ENCODE results near the gene TRAPPC12.
"Not testable (repeated sequence)": the region's sequence is repeated elsewhere in the genome, so short reads cannot be mapped to it uniquely, and the experiment has no call there.

Gene TRAPPC12

GRCh38 chr2:3430740-3431490, 51.4 kb downstream of the TRAPPC12 start:
- no peak for DNase-seq (ENCODE audit: low read depth in 2 of 2, low spot score in 1 of 2)

GRCh38 chr2:3432067-3432466, 52.6 kb downstream of the TRAPPC12 start:
- DNase-seq (ENCODE audit: low read depth in 2 of 2, low spot score in 1 of 2): no peak

- DNase-seq (ENCODE audit: low read depth in 2 of 2, low spot score in 1 of 2): no peak
These were observed 53.3 kb downstream of the TRAPPC12 start for GRCh38 chr2:3432693-3433338.

GRCh38 chr2:3433339-3433699, 53.8 kb downstream of the TRAPPC12 start:
- no peak for DNase-seq (ENCODE audit: low read depth in 2 of 2, low spot score in 1 of 2)

GRCh38 chr2:3433776-3434400, 54.4 kb downstream of the TRAPPC12 start:
- no peak for DNase-seq (ENCODE audit: low read depth in 2 of 2, low spot score in 1 of 2)

GRCh38 chr2:3434654-3435053, 55.2 kb downstream of the TRAPPC12 start:
- no peak for DNase-seq (ENCODE audit: low read depth in 2 of 2, low spot score in 1 of 2)

- DNase-seq (ENCODE audit: low read depth in 2 of 2, low spot score in 1 of 2): no peak
These were observed 56.0 kb downstream of the TRAPPC12 start for GRCh38 chr2:3435445-3435844.

GRCh38 chr2:3440477-3440876, 61.0 kb downstream of the TRAPPC12 start:
- DNase-seq (ENCODE audit: low read depth in 2 of 2, low spot score in 1 of 2): no peak

GRCh38 chr2:3441465-3441864, 62.0 kb downstream of the TRAPPC12 start:
- no peak for DNase-seq (ENCODE audit: low read depth in 2 of 2, low spot score in 1 of 2)

GRCh38 chr2:3442185-3442584, 62.7 kb downstream of the TRAPPC12 start:
- DNase-seq (ENCODE audit: low read depth in 2 of 2, low spot score in 1 of 2): no peak

GRCh38 chr2:3443083-3443482, 63.6 kb downstream of the TRAPPC12 start:
- no peak for DNase-seq (ENCODE audit: low read depth in 2 of 2, low spot score in 1 of 2)

GRCh38 chr2:3443506-3444084, 64.1 kb downstream of the TRAPPC12 start:
- DNase-seq (ENCODE audit: low read depth in 2 of 2, low spot score in 1 of 2): no peak

GRCh38 chr2:3445891-3446290, 66.4 kb downstream of the TRAPPC12 start:
- no peak for DNase-seq (ENCODE audit: low read depth in 2 of 2, low spot score in 1 of 2)

GRCh38 chr2:3446381-3446780, 66.9 kb downstream of the TRAPPC12 start:
- DNase-seq (ENCODE audit: low read depth in 2 of 2, low spot score in 1 of 2): no peak

GRCh38 chr2:3447186-3447585, 67.7 kb downstream of the TRAPPC12 start:
- not testable (repeated sequence) for DNase-seq (ENCODE audit: low read depth in 2 of 2, low spot score in 1 of 2)

GRCh38 chr2:3447789-3448317, 68.4 kb downstream of the TRAPPC12 start:
- no peak for DNase-seq (ENCODE audit: low read depth in 2 of 2, low spot score in 1 of 2)

GRCh38 chr2:3448441-3448911, 69.0 kb downstream of the TRAPPC12 start:
- not testable (repeated sequence) for DNase-seq (ENCODE audit: low read depth in 2 of 2, low spot score in 1 of 2)

GRCh38 chr2:3449086-3449485, 69.6 kb downstream of the TRAPPC12 start:
- no peak for DNase-seq (ENCODE audit: low read depth in 2 of 2, low spot score in 1 of 2)

- no peak for DNase-seq (ENCODE audit: low read depth in 2 of 2, low spot score in 1 of 2)
These were observed 70.4 kb downstream of the TRAPPC12 start for GRCh38 chr2:3449936-3450335.

GRCh38 chr2:3450385-3451010, 71.0 kb downstream of the TRAPPC12 start:
- no peak for DNase-seq (ENCODE audit: low read depth in 2 of 2, low spot score in 1 of 2)

- DNase-seq (ENCODE audit: low read depth in 2 of 2, low spot score in 1 of 2): no peak
These were observed 71.7 kb downstream of the TRAPPC12 start for GRCh38 chr2:3451169-3451568.

Measured in stimulated activated CD8-positive, alpha-beta memory T cell treated with anti-CD3 and anti-CD28 coated beads, Interleukin-4, amount 100 ng/mL, for 4 hours (primary cell).